HEK293 (cell line): Measurements from ENCODE around the gene CATSPERZ.

Experiments
- TCF7L2 ChIP-seq: IDR thresholded peaks from 2 replicates; pipeline ENCODE4 v1.6.1; 2011; ENCODE audit warnings: low read depth, mild to moderate bottlenecking, inconsistent platforms, low read length, moderate library complexity, borderline replicate concordance
- ZBTB1 ChIP-seq: fragments of 450-650 bp; formaldehyde crosslinking; IDR thresholded peaks from 2 replicates; pipeline ENCODE4 v1.5.1; 2016; ENCODE audit warnings: missing biosample characterization, missing genetic modification characterization
- ZNF23 ChIP-seq: fragments of 450-650 bp; formaldehyde crosslinking; IDR thresholded peaks from 2 replicates; pipeline ENCODE4 v1.5.1; 2016; ENCODE audit warnings: missing biosample characterization, missing genetic modification characterization, borderline replicate concordance
- ZNF48 ChIP-seq: fragments of 450-650 bp; formaldehyde crosslinking; IDR thresholded peaks from 2 replicates; pipeline ENCODE4 v1.5.1; 2016; ENCODE audit warnings: missing biosample characterization, missing genetic modification characterization
- ZNF747 ChIP-seq: fragments of 450-650 bp; formaldehyde crosslinking; IDR thresholded peaks from 2 replicates; pipeline ENCODE4 v1.5.1; 2016; ENCODE audit warnings: missing biosample characterization, missing genetic modification characterization
- ZNF768 ChIP-seq: fragments of 450-650 bp; formaldehyde crosslinking; IDR thresholded peaks from 2 replicates; pipeline ENCODE4 v1.5.1; 2018; ENCODE audit warnings: missing biosample characterization, mild to moderate bottlenecking, missing genetic modification characterization
- TF ChIP-seq, protein P1 (sequence below): fragments of 450-650 bp; formaldehyde crosslinking; IDR thresholded peaks from 2 replicates; pipeline ENCODE4 v1.5.1; 2016; ENCODE audit warnings: missing biosample characterization, missing genetic modification characterization
- TF ChIP-seq, protein P2 (sequence below): fragments of 450-650 bp; formaldehyde crosslinking; IDR thresholded peaks from 2 replicates; pipeline ENCODE4 v1.5.1; 2016; ENCODE audit warnings: missing biosample characterization, missing genetic modification characterization
- TF ChIP-seq, protein P3 (sequence below): fragments of 450-650 bp; IDR thresholded peaks from 2 replicates; pipeline ENCODE4 v1.5.1; 2018; ENCODE audit warnings: missing biosample characterization, missing genetic modification characterization
- TF ChIP-seq, protein P4 (sequence below): fragments of 450-650 bp; formaldehyde crosslinking; IDR thresholded peaks from 2 replicates; pipeline ENCODE4 v1.5.1; 2016; ENCODE audit warnings: missing biosample characterization, missing genetic modification characterization

DNA sequence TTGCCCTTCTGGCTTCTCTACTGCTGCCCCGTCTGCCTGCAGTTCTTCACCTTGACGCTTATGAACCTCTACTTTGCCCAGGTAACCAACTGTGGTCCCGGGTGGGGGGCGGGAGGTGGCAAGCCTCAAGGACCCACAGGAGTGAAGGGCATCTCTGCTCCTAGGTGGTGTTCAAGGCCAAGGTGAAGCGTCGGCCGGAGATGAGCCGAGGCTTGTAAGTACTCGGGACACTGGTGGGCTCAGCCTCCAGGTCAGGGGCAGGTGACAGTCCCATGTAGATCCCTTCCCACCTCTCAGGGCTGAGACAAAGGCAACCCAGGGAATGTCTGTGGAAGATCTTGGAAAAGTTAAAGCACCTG is 13.4 kb upstream of the CATSPERZ start:
- TF ChIP-seq TCF7L2 (no peak), ZNF23 (no peak), ZNF747 (tag by site-specific recombination) (no peak), ZNF48 (tag by site-specific recombination) (no peak), ZNF768 (tag by site-specific recombination) (no peak), ZBTB1 (tag by site-specific recombination) (no peak)
- TF ChIP-seq, protein P1, sequence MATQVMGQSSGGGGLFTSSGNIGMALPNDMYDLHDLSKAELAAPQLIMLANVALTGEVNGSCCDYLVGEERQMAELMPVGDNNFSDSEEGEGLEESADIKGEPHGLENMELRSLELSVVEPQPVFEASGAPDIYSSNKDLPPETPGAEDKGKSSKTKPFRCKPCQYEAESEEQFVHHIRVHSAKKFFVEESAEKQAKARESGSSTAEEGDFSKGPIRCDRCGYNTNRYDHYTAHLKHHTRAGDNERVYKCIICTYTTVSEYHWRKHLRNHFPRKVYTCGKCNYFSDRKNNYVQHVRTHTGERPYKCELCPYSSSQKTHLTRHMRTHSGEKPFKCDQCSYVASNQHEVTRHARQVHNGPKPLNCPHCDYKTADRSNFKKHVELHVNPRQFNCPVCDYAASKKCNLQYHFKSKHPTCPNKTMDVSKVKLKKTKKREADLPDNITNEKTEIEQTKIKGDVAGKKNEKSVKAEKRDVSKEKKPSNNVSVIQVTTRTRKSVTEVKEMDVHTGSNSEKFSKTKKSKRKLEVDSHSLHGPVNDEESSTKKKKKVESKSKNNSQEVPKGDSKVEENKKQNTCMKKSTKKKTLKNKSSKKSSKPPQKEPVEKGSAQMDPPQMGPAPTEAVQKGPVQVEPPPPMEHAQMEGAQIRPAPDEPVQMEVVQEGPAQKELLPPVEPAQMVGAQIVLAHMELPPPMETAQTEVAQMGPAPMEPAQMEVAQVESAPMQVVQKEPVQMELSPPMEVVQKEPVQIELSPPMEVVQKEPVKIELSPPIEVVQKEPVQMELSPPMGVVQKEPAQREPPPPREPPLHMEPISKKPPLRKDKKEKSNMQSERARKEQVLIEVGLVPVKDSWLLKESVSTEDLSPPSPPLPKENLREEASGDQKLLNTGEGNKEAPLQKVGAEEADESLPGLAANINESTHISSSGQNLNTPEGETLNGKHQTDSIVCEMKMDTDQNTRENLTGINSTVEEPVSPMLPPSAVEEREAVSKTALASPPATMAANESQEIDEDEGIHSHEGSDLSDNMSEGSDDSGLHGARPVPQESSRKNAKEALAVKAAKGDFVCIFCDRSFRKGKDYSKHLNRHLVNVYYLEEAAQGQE (tag by site-specific recombination): no peak
- TF ChIP-seq, protein P2, sequence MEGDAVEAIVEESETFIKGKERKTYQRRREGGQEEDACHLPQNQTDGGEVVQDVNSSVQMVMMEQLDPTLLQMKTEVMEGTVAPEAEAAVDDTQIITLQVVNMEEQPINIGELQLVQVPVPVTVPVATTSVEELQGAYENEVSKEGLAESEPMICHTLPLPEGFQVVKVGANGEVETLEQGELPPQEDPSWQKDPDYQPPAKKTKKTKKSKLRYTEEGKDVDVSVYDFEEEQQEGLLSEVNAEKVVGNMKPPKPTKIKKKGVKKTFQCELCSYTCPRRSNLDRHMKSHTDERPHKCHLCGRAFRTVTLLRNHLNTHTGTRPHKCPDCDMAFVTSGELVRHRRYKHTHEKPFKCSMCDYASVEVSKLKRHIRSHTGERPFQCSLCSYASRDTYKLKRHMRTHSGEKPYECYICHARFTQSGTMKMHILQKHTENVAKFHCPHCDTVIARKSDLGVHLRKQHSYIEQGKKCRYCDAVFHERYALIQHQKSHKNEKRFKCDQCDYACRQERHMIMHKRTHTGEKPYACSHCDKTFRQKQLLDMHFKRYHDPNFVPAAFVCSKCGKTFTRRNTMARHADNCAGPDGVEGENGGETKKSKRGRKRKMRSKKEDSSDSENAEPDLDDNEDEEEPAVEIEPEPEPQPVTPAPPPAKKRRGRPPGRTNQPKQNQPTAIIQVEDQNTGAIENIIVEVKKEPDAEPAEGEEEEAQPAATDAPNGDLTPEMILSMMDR (tag by site-specific recombination): no peak
- TF ChIP-seq, protein P3, sequence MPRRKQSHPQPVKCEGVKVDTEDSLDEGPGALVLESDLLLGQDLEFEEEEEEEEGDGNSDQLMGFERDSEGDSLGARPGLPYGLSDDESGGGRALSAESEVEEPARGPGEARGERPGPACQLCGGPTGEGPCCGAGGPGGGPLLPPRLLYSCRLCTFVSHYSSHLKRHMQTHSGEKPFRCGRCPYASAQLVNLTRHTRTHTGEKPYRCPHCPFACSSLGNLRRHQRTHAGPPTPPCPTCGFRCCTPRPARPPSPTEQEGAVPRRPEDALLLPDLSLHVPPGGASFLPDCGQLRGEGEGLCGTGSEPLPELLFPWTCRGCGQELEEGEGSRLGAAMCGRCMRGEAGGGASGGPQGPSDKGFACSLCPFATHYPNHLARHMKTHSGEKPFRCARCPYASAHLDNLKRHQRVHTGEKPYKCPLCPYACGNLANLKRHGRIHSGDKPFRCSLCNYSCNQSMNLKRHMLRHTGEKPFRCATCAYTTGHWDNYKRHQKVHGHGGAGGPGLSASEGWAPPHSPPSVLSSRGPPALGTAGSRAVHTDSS (tag by site-specific recombination): no peak
- TF ChIP-seq, protein P4, sequence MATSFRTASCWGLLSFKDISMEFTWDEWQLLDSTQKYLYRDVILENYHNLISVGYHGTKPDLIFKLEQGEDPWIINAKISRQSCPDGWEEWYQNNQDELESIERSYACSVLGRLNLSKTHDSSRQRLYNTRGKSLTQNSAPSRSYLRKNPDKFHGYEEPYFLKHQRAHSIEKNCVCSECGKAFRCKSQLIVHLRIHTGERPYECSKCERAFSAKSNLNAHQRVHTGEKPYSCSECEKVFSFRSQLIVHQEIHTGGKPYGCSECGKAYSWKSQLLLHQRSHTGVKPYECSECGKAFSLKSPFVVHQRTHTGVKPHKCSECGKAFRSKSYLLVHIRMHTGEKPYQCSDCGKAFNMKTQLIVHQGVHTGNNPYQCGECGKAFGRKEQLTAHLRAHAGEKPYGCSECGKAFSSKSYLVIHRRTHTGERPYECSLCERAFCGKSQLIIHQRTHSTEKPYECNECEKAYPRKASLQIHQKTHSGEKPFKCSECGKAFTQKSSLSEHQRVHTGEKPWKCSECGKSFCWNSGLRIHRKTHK: no peak
